ES-I3 (cell line): ENCODE results near the gene NCAPH2.

ENCODE experiments used
- H3K36me3 ChIP-seq: 2 replicates; pipeline ENCODE4 v1.6.1; 2013; ENCODE audit warnings: mild to moderate bottlenecking, low read length, control low read depth, moderate library complexity; ENCODE audit not compliant: insufficient read depth
- H3K4me1 ChIP-seq: 2 replicates; pipeline ENCODE4 v1.6.1; 2013; ENCODE audit warnings: mild to moderate bottlenecking, control low read depth, low read length; ENCODE audit not compliant: insufficient read depth
- H3K9ac ChIP-seq: 2 replicates; pipeline ENCODE4 v1.6.1; 2013; ENCODE audit warnings: low read depth, mild to moderate bottlenecking, low read length, moderate library complexity
- H3K9me3 ChIP-seq: 2 replicates; pipeline ENCODE4 v1.6.1; 2013; ENCODE audit warnings: mild to moderate bottlenecking, low read length, moderate library complexity; ENCODE audit not compliant: control insufficient read depth, insufficient read depth

The NCAPH2 gene

DNA sequence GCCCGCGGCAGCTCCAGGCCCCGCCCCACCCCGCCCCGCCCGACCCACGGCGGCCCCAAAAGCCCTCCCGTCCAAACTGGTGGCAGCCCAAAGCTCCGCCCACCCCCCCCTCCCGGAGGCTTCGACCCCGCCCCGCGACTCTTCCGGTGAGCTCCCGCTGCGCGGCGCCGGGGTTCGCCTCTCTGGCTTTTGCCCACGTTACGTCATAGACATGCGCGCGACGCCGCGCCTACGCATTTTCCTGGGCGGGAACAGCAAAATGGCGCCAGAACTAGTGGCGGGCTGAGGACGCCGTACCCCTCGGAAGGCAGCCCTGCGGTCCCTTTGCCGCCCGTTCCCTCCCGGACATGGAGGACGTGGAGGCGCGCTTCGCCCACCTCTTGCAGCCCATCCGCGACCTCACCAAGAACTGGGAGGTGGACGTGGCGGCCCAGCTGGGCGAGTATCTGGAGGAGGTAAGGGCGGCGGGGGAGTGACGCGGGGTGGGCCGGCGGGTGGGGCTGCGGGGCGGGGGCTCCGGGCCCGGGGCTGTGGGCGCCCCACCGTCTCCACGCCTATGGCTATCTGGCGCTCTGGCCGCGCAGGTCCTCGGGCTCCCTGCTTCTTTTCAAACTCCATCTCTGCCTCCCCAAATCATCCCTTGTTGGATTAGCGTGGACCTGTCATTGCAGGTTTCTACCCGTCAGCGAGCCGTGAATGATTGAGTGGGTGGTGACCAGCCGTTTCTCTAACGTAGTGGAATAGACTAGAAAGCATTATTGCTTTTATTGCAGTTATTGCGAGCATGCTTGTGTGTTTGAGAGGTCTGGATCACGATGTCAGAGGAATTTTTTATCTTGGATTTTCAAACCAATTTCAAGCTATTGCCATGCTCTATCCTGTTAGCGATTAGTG, at the start of gene NCAPH2:
Gene NCAPH2, plus strand, starts transcription at position 234 of the 894 bp plus-strand sequence. Its CDS starts 114 bp downstream, at position 348.
- Histone ChIP-seq H3K9me3 (no peaks in the 10 kb centered on the region), H3K4me1 (peaks cover 6% of the 10 kb centered on the region; the same call in 1 of the 2 replicates), H3K9ac (peak within 1 kb of the TSS; percentile 84), H3K36me3 (no peaks in the 10 kb centered on the region)

DNA sequence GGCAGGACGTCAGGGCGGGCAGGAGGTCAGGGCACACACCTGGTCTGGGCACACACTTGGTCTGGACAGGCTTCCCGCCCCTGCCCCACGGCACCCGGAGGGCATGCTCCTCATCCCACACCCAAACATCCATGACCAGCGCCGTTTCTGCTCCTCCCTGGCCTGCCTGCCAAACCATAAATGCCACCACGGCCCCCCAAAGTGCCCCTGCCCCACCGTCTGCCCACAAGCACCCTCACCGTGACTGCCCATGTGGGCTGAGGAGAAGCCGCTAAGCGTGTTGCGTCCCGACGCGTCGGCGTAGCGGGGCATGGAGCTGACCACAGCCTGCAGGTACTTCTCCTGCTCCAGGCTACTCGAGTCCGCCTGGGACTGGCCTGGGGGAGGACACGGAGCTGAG, 49.0 kb upstream of the NCAPH2 start:
- Histone ChIP-seq H3K36me3 (no peaks in the 10 kb centered on the region; the same call in 1 of the 2 replicates), H3K4me1 (no peaks in the 10 kb centered on the region), H3K9me3 (no peaks in the 10 kb centered on the region), H3K9ac (no peak overlapping the region)

DNA sequence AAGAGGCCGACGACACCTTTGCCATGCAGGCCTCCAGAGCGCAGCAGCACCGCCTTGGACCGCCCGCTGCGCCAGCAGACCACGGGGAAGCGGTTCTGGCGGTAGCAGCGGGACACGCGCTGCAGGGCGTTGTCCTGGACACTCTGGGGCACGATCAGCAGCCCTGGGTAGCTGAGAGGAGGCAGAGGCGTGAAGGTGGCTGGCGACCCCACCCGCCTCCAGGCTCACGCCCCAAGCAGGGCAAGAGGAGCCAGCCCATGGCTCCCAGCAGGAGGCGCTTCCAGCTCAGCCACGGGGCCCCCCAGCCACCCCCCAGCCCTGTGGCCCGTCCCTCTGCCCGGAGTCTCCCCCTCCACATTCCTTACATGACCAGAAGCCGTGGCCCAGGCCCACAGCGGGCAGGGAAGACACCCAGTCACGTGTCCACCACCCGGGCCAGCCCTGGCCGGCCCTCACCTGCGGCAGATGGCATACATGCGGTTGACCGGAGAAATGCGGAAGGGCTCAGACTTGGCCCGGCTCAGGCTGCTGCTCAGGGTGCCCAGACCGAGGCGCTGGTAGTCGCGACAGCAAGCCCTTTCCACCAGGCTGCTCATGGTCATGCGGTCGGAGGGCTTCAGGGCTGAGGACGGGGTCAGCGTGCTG, 48.4 kb upstream of the NCAPH2 start:
- Histone ChIP-seq H3K9ac (no peak overlapping the region), H3K4me1 (no peaks in the 10 kb centered on the region), H3K36me3 (no peaks in the 10 kb centered on the region), H3K9me3 (no peaks in the 10 kb centered on the region)

DNA sequence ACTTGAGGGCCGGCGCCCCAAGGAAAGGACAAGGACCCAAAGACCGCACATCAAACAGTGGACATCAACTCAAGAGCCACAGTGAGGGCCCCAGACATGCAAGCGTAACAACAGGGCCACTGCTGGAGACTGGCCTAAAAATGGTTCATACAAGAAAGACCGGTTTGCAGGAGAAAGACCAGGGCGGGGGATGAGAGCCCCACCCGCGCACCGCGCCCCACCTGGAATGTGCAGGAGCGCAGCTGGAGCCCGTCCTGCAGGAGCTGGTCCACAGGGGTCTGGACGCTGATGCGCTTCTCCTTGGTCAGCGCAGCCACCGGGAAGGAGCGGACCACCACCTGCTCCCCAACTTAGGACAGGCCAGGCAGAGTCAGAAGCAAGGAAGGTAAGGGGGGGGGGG, 47.1 kb upstream of the NCAPH2 start:
- H3K9me3 ChIP-seq: no peaks in the 10 kb centered on the region
- H3K9ac ChIP-seq: no peak overlapping the region
- no peaks in the 10 kb centered on the region for H3K4me1 ChIP-seq
- no peaks in the 10 kb centered on the region; the same call in 1 of the 2 replicates for H3K36me3 ChIP-seq

DNA sequence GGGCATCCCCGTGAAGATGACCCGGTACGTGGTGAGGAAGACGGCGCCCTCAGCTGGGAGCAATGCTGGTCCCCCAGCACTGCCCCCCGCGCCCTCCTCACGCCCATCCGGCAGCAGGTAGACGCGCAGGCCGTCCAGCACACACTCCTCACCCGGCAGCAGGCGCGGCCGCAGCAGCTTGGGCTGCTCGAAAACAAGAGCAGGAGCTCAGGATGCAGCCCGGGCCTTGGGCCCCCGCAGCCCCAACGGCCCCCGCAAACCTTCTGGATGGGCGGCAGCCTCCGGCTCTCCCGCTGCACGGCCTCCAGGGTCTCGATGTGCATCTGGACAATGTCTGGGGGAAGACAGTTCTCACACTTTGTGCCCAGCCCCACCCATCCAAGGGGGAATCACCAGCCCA, 46.5 kb upstream of the NCAPH2 start:
- Histone ChIP-seq H3K4me1 (no peaks in the 10 kb centered on the region), H3K36me3 (no peaks in the 10 kb centered on the region; the same call in 1 of the 2 replicates), H3K9ac (no peak overlapping the region), H3K9me3 (no peaks in the 10 kb centered on the region)

DNA sequence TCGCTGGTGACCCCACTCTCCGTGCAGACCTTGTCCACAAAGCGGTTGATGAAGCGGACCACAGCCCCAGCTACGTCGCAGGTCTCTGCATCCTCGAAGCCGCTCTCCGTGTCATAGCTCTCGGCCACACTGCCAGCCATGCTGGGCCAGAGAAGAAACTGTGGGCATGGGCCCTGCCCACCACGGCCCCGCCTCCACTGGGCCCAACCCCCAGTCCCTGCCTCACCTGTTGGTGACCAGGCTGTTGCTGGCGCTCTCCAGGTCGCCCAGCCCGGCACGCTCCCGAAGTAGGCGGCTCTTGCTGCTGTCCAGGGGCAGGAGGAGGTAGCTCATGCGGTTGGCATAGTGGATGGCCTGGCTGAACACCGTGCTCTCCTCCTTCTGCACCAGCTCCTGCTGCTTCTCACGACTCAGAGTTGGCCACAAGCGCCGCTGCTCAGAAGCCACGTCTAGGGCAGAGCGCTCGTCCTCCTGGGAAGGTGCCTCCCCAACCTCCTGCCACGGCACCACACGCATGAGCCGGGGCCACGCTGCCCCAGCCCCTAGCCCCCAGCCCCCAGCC, 46.0 kb upstream of the NCAPH2 start:
- Histone ChIP-seq H3K9ac (no peak overlapping the region), H3K9me3 (no peaks in the 10 kb centered on the region), H3K36me3 (no peaks in the 10 kb centered on the region; the same call in 1 of the 2 replicates), H3K4me1 (no peaks in the 10 kb centered on the region)

DNA sequence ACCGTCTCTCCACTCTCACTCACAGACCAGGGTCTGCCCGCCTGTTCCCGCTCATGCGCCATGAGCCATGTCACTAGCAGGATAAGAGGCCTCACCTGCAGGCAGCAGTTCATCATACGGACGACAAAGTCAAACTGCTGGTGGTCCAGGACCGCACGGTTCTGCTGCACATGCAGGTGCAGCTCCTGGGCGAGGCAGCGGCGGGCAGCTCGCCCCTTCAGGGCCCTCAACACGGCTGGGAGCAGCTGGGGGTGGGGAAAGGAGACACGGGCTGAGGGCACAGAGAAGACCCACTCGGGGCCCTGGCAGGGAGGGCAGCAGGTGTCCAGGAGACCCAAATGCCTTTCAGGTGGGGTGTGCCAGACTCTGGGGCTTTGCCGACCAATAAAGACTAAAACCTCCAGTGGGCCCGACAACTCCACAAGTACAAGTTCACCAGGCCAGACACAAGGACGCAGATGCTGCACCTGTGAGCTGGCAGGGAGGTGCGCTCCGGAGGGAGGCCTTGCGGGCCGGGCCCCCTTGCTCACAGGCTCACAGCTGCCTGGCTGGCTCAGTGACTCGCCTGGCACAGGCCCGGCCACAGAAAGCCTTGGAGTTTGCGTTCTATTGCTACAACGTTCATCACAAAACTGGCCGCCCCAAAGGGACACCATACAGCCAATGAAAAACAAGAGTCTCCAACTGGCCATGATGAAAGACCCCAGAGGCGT, 44.7 kb upstream of the NCAPH2 start:
- no peaks in the 10 kb centered on the region for H3K9me3 ChIP-seq
- no peak overlapping the region for H3K9ac ChIP-seq
- no peaks in the 10 kb centered on the region; the same call in 1 of the 2 replicates for H3K36me3 ChIP-seq
- H3K4me1 ChIP-seq: no peaks in the 10 kb centered on the region

DNA sequence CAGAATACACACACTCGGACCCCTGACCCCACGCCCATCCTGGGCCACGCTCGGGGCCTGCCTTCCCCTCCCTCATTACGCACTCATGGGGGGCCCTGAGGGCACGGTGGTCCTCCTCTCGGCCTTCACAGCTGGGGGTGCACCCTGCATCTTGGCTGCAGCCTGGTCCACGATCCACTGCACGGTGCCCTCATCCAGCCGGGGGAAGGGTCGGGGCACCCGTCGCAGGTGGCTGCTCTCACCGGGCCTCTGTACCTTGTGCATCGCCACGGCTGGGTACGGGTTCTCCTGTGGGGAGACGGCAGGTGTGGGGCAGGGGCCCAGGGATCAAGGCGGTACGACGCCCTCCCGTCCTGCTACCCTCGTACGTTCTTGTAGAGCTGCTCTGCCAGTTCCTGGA, 43.6 kb upstream of the NCAPH2 start:
- Histone ChIP-seq H3K9ac (no peak overlapping the region), H3K36me3 (no peaks in the 10 kb centered on the region; the same call in 1 of the 2 replicates), H3K4me1 (peaks cover 4% of the 10 kb centered on the region; the same call in 1 of the 2 replicates), H3K9me3 (no peaks in the 10 kb centered on the region)

DNA sequence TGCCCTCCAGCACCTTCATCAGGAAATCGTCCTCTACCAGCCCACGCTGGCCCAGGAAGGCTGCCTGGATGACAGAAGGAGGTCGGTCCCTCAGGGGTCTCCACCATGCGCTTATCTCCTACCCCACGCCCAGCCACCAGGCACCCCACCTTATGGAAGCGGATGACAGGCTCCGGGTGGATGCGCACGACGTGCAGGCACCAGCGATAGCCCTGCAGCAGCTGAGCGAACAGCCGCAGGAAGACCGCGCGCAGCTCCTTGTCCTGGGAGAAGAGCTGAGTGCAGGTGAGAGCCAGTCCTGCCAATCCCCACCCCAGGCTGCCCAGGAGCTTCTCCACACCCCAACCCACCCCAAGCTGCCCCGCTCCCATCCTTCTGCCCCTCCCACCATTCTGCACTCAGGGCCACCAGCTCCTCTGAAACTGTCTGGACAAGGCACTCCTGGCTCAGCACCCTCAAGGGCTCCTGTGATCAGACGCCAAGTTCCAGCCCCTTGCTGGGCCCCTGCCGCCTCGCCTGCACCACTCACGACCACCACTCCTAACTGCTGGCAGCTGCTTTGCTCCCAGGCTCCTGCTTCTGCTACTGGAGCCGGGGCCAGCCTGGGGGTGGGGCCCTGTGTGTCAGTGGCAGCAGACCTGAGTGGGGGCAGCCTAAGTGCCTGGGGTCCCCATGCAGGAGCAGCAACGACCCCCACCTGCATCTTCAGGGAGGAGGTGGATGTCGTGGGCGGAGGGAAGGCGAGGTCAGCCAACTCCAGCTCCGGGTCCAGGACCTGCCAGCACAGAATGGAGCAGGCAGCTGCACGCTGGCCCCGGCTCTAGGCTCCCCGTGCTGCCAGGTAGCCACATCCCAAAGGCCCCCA, 42.7 kb upstream of the NCAPH2 start:
- Histone ChIP-seq H3K36me3 (no peaks in the 10 kb centered on the region; the same call in 1 of the 2 replicates), H3K4me1 (peaks cover 13% of the 10 kb centered on the region), H3K9ac (no peak overlapping the region), H3K9me3 (no peaks in the 10 kb centered on the region)

DNA sequence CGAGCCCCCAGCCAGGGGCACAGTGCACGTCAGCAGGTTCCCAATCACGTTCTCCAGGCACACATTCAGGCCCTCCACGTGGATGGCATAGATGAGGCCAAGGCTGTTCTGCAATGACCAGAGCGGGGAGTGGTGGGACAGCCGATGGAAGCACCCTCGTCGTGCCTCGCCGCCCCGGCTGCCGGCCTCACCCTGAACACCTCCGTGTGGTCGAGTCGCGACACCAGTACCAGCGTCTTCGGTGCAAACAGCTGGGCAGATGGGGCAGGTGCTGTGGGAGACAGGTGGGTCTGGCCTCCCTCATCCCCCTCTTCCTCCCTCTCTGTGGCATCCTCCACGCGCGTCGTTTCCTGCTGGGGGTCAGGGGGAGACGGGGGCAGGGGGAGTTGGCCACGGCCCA, 40.7 kb upstream of the NCAPH2 start:
- Histone ChIP-seq H3K4me1 (peaks cover 18% of the 10 kb centered on the region), H3K9ac (no peak overlapping the region), H3K9me3 (no peaks in the 10 kb centered on the region), H3K36me3 (no peaks in the 10 kb centered on the region; the same call in 1 of the 2 replicates)

DNA sequence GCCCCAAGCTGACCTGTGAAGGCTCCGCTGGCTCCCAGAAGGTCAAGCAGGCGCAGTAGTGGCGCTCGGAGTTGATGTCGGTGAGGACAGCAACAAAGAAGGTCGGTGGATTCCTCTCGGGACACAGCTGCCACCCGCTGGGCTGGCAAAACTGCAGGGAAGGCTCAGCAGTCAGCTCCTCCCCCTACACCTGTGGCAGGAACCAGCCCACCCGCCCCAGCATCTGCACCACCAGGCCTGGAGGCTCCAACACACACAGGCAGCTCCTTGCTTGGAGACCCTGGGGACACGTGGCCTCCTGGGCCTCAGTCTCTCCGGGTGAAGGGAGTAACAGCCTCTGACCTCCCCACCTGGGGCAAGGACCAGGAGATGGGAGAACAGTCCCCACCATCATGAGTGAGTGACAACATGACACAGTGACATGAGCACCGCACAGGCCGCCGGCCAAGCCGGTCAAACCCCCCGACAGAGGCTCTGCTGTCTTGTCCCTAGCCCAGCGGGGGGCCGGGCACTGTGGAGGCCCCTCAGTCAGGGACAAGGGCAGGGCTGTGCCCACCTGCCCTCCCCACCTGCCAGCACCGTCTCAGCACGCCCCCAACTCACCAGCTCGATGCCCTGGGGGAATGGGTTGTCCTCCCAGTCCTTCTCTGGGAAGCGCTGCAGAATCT, 40.1 kb upstream of the NCAPH2 start:
- Histone ChIP-seq H3K4me1 (peaks cover 18% of the 10 kb centered on the region), H3K36me3 (no peaks in the 10 kb centered on the region; the same call in 1 of the 2 replicates), H3K9ac (no peak overlapping the region), H3K9me3 (no peaks in the 10 kb centered on the region)

DNA sequence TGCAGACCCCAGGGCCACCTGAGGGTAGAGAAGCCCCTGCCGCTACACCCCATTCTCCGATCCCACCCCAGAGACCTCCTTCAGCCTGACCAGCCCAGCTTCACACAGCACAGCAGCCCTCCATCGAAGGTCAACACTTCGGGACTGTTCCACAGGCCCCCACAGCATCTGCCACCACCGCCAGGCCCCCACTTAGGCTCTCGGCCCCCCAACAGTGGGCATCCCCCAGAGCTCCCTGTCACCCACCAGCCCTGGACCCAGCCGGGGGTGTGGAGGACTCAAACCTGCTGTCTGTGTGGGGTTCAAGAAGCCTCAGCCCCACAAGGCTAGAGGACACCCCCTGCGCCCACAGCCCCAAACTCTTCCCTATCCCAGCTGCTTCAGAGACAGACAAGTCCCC, 39.4 kb upstream of the NCAPH2 start:
- no peaks in the 10 kb centered on the region for H3K9me3 ChIP-seq
- H3K36me3 ChIP-seq: no peaks in the 10 kb centered on the region; the same call in 1 of the 2 replicates
- no peak overlapping the region for H3K9ac ChIP-seq
- H3K4me1 ChIP-seq: peaks cover 21% of the 10 kb centered on the region
